HPDE6-E6E7 (cell line): ENCODE data around the gene RNASEH1.
"Not testable (repeated sequence)": the region's sequence is repeated elsewhere in the genome, so short reads cannot be mapped to it uniquely, and the experiment has no call there.

Experiments used
- DNase-seq: peaks from one replicate; pipeline ENCODE4 v3.0.0; 2011; ENCODE audit warnings: missing footprints; ENCODE audit errors: extremely low spot score

Gene RNASEH1

GRCh38 chr2:3519255-3520205 is 38.6 kb downstream of the RNASEH1 start, which contains the start of gene ADI1:
Gene ADI1 (minus strand): TSS chr2:3519531. CDS start chr2:3519487, 44 bp downstream.
- peak; percentile 70 for DNase-seq

GRCh38 chr2:3518496-3519254 is 39.5 kb downstream of the RNASEH1 start:
- peak; percentile 99 for DNase-seq

GRCh38 chr2:3517948-3518495 is 40.1 kb downstream of the RNASEH1 start:
- no peak for DNase-seq

GRCh38 chr2:3516831-3517230 is 41.3 kb downstream of the RNASEH1 start:
- DNase-seq: no peak

- not testable (repeated sequence) for DNase-seq
These were observed 42.7 kb downstream of the RNASEH1 start for GRCh38 chr2:3515438-3515837.

GRCh38 chr2:3513026-3513810 is 44.9 kb downstream of the RNASEH1 start:
- DNase-seq: no peak

- DNase-seq: no peak
These were observed 46.0 kb downstream of the RNASEH1 start for GRCh38 chr2:3512086-3512485.

- DNase-seq: no peak
These were observed 52.4 kb downstream of the RNASEH1 start for GRCh38 chr2:3505771-3506170.

- DNase-seq: no peak
These were observed 53.4 kb downstream of the RNASEH1 start for GRCh38 chr2:3504741-3505140.

- no peak for DNase-seq
These were observed 54.6 kb downstream of the RNASEH1 start for GRCh38 chr2:3503483-3503882.

- no peak for DNase-seq
These were observed 55.1 kb downstream of the RNASEH1 start for GRCh38 chr2:3503046-3503445.

- DNase-seq: no peak
These were observed 57.7 kb downstream of the RNASEH1 start for GRCh38 chr2:3500326-3500899.

- DNase-seq: no peak
These were observed 59.2 kb downstream of the RNASEH1 start for GRCh38 chr2:3498783-3499394.

GRCh38 chr2:3496708-3497080 is 61.4 kb downstream of the RNASEH1 start:
- not testable (repeated sequence) for DNase-seq
